Lower leg skin (tissue), 3 donors: ENCODE results near the gene SNX1.

Experiments used
- CTCF ChIP-seq, 3 donors: fragments of 450-650 bp; IDR thresholded peaks; one replicate each; pipeline ENCODE4 v1.5.1; 2016; ENCODE audit warnings: antibody characterized with exemption in 3 of 3, mild to moderate bottlenecking in 3 of 3, moderate library complexity in 2 of 3
- POLR2A ChIP-seq, 2 donors: fragments of 450-650 bp; IDR thresholded peaks; one replicate each; pipeline ENCODE4 v1.6.1; 2016 to 2017; ENCODE audit warnings: antibody characterized with exemption in 2 of 2, mild to moderate bottlenecking in 1 of 2, moderate library complexity in 1 of 2

- TF ChIP-seq CTCF (IDR thresholded peaks at IDR 0.05): peak in 1 of 3 donors; percentile 28
- TF ChIP-seq POLR2A (IDR thresholded peaks at IDR 0.05): no peak
Observed at GRCh38 chr15:64046421-64047153, 49.2 kb upstream of the SNX1 start, which contains the start of gene DAPK2.
